T-helper 2 cell (primary cell): ENCODE data around the gene F5.
"Not testable (repeated sequence)": the region's sequence is repeated elsewhere in the genome, so short reads cannot be mapped to it uniquely, and the experiment has no call there.

Experiments used
- DNase-seq, 5 experiments: peaks; one replicate each; pipeline versions ENCODE4 v3.0.0 to v3.0.0-alpha.2; 2012 to 2022

The F5 gene

DNA sequence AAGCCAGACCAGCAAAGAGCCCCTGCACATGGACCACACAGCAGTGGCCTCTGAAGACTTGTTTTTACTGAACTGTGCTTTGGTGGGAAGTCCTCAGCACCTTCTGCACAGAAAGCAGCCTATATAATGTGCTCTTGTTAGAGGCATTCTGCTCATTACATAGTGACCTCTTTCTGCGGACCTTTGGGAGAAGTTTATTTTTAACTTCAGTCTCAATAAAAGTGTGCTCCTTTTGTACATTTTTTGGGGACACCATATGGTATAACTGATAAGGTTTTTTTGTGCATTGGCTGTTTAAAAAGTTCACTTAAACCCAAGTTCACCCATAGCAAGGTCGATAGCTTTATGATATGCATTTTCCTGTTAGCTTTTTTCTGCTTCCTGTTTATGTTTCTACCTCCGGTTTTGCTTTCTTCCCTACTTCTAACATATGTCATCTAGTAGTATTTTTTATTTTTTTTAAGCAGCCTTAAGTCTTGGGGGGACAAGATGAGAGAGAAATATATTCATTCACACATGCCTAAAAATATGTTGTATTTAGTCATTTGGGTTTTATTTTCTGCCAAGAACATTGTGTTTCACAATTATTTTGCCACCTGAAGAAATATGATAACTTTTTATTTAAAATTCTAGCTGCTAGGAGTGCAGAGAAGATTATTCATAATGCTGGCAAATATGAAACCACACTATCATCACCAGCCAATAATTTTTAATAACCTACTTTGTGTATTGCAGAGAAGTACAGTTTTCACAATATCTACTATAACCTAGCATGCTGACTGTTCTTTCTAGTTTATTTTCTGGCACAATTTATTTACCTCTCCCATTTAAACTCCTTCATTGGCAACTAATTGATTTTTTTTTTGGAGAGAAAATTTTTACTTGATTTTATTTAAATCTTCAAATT, 77.6 kb downstream of the F5 start:
- peak in 1 of 5 experiments; percentile 29 for DNase-seq

DNA sequence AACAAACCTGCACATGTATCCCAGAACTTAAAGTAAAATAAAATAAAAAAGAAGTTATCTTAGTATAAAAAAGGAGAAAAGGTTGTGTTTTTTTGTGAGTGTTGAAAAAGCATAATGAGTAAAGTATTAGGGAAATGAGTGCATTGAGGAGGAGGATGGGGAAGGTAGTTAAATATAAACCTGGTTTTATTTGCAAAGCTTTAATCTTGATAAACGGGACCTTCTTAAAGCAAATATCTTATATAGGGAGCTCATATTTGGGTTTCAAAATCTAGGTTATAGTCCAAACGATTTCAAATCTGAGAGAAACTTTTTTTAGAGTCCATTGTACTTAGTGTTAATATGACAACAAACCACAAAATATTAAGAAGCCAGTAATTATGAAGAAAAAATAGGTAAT, 78.9 kb downstream of the F5 start:
- DNase-seq = no peak

DNA sequence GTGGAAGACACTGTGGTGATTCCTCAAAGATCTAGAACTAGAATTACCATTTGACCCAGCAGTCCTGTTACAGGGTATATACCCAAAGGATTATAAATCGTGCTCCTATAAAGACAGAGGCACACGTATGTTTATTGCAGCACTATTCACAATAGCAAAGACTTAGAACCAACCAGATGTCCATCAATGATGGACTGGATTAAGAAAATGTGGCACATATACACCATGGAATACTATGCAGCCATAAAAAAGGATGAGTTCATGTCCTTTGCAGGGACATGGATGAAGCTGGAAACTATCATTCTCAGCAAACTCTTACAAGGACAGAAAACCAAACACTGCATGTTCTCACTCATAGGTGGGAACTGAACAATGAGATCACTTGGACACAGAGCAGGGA, 82.7 kb downstream of the F5 start:
- not testable (repeated sequence) for DNase-seq

DNA sequence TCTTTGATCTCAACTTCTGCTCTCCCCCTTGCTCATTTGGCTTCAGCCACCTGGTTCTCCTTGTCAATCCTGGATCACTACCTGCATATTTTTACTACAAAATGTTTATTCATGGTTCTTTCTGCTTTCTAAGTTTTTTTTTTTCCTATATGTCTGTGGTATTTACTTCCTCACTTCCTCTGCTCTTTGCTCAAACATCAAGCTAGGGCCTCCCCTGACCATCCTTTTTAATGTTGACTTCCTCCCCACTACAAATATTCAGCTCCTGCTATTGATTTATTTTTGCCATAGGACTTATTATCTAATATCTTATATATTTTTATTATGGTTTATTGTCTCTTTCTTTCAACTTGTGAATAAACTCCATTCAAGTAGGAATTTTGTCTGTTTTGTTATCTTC, 86.5 kb downstream of the F5 start:
- DNase-seq = no peak

DNA sequence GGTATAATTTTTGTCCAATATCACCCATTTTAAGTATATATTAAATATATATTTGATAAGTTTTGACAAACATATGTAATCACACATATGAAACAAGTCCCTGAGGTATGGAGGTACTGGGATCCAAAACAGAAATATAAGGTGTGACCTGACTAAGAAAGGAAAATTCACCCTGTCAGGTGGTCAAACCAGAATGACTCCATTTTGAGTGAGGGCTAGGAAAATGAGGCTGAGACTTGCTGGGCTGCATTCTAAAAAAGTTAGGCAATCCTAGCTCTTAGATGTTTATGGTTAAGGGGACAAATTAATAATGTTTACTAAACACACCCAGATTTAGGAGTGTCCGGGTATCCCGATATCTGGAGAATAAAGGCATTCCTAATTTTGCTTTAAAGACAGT, 89.0 kb downstream of the F5 start:
- no peak for DNase-seq

DNA sequence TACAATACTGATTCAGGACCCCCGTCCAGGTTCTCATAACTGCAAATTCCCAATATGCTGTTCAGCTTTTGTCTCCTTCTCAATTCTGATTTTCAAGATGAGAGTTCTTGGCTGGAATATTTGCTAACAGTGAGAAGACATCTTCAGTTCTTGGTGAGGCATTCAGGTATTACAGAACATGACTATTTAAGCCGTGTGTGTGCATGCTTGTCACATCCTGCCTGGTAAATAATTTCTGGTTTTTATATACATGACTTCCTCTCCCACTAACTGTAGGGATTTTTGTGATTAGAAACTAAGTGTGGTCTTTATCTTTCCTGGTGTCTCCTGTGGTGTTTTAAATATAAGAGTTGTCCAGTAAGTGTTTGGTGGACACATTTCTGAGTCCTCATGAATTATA, 90.4 kb downstream of the F5 start:
- DNase-seq = peak in 1 of 5 experiments; percentile 16

DNA sequence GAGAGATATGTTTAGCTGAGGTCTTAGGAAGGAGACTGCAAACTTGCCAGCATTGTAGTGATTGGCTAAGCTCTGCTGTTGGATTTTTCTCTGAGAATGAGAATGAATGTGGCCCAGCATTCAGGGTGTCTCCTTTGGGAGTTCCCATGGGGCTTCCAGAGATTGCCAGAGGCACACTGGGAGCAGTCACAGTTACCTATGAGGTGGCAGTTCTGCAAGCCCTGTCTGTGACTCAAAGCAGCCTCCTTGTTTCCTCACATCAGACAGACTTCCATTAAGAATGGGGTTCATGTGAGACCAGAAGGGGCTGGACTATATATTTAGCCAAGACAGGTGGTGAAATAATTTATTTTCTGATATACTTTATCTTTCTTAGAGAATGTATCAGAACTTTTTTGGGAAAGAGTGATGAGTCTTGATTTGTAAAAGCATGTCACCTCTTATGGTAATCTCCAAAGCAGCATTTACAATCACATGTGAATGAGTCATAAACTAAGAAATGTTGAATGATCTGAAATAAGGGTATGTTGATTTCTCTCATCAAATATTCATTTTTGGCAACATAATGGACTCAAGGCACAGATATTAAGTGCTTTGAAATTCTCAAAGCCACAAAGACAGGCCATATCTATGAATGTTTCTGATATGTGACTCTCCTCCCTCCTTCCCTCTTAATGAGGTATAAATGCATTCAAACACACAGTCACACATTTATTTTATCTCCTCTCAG, 91.1 kb downstream of the F5 start:
- no peak for DNase-seq

DNA sequence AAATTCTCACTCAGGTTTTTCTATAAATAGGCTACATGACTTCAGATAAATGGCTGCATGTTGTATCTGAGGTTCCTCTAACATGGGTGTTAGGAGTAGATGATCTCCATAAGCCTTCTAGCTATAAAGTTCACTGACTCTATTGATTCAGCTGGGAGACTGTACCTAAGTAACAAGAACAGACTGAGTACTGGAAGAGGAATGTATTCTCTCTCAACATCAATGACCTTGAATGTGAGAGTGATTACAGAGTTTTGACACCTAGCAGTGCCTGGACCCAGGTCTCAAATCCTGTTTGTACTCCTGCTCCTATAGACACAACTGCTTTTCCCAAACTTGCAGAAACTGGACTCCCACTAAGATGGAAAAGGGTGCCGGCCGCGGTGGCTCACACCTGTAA, 91.9 kb downstream of the F5 start:
- DNase-seq = no peak

DNA sequence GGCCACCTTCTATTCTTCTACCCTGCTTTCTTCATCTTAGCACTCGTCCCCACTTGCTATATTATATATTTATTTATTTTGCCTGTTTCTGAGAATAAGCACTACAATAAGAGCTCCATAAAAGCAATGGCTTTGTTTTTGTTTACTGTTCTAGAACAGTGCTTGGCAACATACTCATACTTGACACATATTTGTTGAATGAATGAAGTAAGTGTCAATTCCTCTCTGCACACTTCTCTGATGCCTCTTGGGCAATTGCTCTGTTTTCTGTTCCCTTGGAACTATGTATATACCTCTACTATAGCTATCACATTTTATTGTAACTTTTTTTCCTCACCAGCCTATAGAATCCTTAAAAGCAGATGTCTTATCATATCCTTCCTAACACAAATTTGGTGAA, 93.0 kb downstream of the F5 start:
- DNase-seq = no peak

DNA sequence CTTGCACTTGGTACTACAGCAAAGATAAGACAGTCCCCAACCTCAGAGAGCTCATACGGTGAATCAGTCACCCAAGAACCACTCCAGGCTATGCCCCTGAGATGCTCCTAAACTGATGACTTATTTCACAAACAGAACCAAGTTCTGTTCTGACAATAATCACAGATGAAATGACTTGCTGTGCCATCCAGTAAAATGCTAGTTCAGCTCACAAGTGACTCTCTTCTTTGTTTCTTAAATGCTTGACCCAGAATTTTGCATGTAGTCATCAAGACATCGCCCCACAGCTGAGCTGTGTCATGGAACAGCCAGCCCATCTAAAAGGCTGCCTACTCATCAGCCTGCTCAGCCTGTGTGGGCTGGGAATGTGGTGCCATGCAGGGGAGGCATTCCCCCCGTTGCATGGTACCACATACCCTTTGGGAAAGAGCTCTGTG, 94.4 kb downstream of the F5 start:
- peak in 2 of 5 experiments; percentile 16 to 72 for DNase-seq

DNA sequence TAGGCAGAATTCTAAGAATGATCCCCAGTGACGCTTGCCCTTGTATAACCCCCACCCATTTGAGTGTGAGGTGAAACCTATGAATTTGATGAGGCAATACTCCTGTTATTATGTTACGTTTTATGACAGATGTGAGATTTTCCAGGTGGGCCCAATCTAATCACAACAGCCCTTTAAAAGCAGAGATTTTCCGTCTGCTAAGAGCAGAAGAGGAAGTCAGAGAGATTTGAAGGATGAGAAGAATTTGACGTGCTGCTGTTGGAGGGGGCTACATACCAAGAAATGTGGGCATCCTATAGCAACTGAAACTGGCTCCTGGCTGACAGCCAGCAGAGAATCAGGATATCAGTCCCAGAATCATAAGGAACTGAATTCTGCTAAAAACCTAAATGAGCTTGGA, 98.1 kb downstream of the F5 start:
- DNase-seq = no peak

DNA sequence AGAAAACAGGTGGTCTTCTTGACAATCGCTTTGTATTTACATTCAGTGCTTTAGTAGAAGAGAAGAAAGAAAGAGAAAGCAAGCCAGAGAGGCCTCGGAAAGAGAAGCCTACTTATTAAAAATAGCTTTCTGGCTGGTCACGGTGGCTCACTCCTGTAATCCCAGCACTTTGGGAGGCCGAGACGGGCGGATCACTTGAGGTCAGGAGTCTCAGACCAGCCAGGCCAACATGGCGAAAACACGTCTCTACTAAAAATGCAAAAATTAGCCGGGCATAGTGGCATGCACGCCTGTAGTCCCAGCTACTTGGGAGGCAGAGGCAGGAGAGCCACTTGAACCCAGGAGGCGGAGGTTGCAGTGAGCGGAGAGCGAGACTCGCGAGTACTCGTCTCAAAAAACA, 98.7 kb downstream of the F5 start:
- no peak for DNase-seq

DNA sequence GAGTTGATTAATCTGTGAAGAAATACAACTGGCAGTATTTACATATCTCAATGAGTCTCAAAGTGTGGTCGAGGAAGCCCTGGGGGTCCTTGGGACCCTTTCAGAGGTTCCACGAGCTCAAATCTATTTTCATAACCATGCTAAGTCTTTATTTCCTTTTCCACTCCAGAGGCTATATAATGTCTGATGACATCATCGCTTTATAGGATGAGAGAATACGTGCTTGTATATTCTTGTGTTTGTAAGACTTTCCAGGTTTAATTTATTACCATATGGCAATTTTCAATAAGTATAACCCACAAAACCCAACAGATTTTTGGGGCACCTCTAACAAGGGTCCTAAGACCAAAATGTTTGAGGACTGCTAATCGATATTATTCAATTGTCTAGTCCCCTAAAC, 99.1 kb downstream of the F5 start:
- no peak for DNase-seq

DNA sequence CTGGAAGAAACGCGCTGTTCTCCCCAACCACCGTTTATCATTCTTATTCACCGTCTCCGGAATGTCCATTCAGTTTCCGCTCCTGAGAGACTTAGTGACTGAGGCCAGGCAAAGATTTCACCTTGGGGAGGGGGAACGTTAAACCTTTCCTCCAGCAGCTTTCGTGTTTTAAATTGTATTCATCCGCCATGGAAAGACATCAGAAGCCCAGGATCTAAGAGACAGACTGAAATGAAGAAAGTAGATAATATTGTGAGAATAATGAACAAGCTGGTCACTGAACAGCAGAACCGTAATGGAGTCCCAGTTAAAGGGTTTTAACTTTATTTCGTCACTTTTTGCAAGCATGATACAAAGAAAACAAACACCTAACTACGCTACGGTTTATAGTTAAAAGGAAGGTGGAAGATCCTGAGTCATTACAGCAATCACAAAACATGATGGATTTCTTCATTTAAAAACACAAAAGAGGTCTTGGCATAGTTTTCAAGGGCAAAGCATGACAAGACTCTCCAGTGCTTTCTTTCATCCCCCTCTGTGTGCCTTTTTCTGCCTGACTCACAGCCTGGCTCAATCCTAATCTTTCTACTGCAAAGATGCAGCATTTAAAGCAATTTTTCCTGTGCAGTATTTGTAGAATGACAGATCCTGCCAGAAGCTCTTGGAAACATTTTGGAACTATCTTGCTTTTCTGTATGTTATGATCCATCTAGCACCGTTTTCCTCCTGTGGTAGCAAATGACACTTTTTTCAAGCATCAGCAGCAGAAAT, 99.8 kb downstream of the F5 start:
- DNase-seq = no peak

DNA sequence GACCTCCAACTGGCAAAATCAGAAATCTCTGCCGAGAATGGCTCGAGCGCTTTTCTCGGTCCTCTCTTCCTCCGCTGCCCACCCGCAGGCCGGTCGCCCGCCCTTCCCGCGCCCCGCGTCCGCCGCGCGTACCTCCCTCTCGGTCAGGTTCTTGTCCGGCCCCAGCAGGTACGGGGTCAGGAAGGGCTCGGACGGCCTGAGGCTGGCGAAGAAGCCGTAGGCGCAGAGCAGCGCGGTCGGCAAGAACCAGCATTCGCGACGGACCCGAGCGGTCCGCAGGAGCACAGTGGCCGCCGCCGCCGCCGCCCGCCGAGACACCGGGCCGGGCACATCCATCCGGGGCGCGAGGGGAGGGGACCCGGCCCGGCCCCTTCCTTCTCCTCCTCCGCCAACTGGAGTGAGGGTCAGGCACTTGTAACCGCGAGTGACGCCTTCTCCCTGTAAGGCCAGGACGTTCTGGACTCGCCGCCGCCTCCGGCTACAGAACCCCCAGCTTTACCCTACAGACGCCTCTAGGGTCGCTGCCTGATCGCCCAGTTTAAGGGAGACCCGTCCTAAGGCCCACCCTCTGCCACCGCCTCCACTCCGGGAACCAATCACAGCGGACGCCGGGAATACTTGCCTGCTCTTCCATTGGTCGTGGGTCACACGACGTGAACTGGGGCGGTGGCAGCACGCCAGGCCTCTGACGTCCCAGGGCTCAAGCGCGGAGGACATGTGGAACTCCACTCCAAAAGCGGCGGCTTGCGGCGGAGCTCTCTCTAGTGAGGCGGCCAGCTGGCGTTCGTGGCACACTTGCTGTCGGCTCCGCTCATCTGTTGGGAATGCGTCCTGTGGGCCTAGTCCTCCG, 100.6 kb downstream of the F5 start, which contains the start of gene SLC19A2:
Gene SLC19A2, minus strand, starts transcription at position 514 of the 850 bp plus-strand sequence. Its CDS starts 178 bp downstream, at position 336.
- DNase-seq = peak; percentile 81 to 98 (median 90)

DNA sequence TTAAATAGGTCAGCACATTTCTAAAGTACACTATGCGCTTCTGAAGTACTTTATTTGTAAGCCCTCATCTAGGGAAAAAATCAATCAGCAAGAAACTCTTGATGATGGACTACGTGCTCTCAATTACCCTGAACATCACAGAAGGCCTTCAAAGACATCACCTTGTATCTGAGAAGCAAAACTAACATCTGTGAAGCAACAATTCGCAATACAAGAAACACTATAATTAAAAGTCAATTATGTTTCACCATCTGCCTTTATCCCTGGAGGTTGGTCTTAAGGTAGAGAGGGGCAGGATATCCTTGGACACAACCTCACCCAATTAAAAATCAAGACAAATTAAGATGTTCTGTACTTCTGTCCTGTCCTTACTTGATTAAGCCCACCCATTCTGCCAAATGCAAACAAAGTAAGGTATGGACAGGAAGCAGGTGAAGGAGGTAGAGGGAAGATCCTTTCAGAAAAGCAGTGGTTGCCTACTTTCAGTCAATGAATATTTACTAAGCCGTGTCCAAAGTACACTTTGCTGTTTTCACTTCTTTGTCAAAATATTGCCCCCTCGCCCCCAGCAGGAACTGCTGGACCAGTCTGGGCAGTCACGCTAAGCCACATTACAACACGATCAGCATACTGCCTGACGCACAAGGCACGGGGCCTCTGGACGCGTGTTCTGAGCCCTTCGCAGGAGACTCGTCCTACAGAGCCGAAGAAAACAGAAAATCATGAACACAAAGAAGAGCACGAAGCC, 101.4 kb downstream of the F5 start:
- DNase-seq = peak in 2 of 5 experiments; percentile 5 to 69

DNA sequence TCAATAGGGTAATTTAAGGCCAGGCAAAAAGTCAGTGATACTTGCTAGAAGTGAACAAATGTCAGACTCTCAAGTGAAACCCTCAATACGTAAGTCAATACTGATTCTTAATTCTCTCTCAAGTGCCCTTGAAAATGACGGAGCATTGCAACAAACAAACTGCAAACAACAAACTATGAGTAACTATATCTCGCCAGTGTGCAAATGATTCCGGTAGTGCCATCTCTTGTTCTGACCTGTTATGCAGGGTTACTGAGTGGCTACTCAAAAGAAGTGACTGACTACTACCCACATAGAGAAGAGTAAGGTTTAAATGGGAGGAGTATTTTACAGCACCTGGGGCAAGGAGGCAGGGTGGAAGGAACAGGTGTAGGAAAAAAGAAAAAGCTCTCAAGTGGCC, 102.2 kb downstream of the F5 start:
- DNase-seq = no peak

DNA sequence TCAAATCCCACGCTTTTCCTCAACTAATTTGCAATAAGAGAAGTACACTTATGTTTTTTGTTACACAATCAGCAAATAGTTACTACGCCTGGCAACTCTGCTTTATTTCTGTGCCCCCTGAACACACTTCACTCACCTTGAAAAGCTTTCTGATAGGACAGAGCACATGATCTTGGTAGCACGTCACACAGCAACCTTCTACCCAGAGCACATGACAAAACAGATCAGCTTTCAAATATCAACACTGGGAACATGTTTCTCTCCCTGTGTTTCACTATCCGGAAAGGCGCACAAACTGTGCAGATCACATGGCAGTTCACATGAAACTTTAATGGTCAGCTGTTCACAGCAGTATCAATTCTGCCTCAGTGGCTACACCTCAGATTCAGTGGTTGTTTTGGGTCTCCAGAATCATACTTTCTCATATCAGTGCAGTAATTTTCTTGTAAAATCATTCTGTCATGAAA, 102.7 kb downstream of the F5 start:
- no peak for DNase-seq

DNA sequence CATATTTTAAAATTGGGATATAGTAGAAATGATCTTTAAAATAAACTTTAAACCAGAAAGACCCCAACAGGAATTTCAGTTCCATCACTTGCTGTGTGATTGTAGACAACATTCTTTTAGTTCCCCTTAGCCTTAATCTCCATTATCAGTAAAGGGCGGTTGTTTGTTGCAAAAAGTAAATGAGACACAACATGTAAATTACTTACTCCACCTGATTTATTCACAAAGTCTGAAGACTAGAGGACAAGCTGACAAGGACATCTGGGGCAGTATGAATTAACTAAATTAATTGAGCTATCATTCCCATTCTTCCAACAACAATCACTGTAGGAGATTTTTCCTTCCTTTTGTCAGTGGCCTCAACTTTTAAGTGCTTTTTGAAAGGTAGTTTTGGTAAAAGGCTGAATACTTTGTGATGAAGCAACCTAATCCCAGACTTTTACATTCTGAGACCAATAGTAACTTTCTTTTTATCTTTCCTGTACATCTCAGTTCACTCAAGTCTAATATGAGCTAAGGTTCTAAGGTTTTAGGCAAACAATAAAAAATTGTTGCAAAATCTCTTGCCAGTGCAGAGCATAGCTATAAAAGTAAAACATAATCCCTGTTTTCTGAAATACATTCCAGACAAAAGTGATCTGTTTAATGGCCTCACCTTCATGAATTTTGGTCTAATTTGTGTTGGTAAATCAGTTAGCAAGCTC, 106.8 kb downstream of the F5 start:
- DNase-seq = no peak

DNA sequence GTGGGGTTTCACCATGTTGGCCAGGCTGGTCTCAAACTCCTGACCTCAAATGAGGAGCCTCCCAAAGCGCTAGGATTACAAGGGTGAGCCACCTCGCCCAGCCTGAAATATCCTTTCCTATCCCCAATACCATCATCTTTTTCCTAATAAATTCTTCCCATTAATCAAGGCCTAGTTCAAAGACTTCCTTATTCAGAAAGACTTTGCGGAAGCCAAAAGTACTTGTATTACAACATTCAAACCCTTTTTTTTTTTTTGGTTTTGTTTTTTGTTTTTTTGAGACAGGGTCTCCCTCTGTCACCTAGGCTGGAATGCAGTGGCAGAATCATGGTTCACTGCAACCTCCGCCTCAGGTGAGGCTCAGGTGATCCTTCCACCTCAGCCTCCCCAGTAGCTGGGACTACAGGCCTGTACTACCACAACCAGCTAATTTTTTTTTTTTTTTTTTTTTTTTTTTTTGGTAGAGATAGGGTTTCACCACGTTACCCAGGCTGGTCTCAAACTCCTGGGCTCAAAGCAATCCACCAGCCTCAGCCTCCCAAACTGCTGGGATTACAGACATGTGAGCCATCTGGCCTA, 108.1 kb downstream of the F5 start:
- no peak for DNase-seq
